ENCODE data around the gene BFAR. TPM values are rescaled to one million over a fixed set of nuclear protein-coding genes. Genes with fewer than 3 reads are reported as not detected.
A peak's percentile ranks its signal among the peaks of the same experiment; 100 is the strongest.

Gene BFAR
- total and polyA plus RNA-seq, 9 of the 15 experiments (the other 6 are each of a cell fraction or from before 2014, with no cell fraction given) = 45.0 to 82.6 (median 60.4) TPM

DNA sequence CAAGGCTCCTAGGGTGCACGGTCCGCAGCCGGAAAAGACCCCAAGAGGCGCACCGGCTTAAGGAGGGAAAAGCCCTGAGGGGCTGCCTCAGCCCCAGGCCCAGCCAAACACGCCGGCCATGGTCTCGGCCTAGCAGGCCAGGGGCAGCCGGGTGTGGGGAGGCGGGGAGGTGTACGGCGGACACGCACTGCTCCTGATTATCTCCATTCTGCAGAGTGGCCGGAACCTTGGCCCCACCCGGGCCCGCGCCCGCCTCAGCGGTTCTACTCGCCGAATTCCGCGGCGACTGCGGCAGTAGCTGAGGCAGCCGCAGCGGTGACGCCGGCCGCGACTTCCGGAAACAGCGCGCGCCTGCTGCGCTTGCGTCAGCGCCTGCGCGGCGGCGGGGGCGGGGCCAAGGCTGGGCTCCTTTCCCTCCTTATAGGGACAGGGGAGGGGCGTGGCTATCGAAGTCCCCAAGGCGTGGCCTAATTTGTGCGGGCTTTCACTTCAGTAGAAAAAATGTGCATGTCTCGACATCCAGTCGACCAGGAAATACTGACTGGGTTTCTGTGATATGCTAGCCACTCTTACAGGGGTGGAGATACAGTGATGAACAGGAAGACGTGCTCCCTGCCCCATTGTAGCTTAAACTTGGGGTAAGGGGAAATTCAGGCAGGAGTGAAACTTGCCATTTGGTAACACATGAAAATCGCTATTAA is 2.7 kb upstream of the BFAR start, which contains the start of gene PARN (continued):
- TF ChIP-seq, protein P1, sequence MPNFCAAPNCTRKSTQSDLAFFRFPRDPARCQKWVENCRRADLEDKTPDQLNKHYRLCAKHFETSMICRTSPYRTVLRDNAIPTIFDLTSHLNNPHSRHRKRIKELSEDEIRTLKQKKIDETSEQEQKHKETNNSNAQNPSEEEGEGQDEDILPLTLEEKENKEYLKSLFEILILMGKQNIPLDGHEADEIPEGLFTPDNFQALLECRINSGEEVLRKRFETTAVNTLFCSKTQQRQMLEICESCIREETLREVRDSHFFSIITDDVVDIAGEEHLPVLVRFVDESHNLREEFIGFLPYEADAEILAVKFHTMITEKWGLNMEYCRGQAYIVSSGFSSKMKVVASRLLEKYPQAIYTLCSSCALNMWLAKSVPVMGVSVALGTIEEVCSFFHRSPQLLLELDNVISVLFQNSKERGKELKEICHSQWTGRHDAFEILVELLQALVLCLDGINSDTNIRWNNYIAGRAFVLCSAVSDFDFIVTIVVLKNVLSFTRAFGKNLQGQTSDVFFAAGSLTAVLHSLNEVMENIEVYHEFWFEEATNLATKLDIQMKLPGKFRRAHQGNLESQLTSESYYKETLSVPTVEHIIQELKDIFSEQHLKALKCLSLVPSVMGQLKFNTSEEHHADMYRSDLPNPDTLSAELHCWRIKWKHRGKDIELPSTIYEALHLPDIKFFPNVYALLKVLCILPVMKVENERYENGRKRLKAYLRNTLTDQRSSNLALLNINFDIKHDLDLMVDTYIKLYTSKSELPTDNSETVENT (CRISPR knock-in tag; IDR thresholded peaks at IDR 0.05) = peak; percentile 73; the same call in 1 of the 2 replicates
- TF ChIP-seq NR1H2 (CRISPR knock-in tag; IDR thresholded peaks at IDR 0.05) (no peak), RBM22 (IDR thresholded peaks at IDR 0.05; ENCODE audit: low read depth, low read length, poor library complexity, severe bottlenecking) (no peak), GATA2 (CRISPR knock-in tag; IDR thresholded peaks at IDR 0.05) (no peak), ARHGAP35 (IDR thresholded peaks at IDR 0.05; ENCODE audit: partially characterized antibody) (no peak), ZNF217 (CRISPR knock-in tag; IDR thresholded peaks at IDR 0.05) (no peak), TBL1XR1 (IDR thresholded peaks at IDR 0.05; ENCODE audit: low read length in 2 of 2) (peak in 1 of 2 experiments; percentile 15; a peak in 1 of 4 replicates)
- TF ChIP-seq, protein P2, sequence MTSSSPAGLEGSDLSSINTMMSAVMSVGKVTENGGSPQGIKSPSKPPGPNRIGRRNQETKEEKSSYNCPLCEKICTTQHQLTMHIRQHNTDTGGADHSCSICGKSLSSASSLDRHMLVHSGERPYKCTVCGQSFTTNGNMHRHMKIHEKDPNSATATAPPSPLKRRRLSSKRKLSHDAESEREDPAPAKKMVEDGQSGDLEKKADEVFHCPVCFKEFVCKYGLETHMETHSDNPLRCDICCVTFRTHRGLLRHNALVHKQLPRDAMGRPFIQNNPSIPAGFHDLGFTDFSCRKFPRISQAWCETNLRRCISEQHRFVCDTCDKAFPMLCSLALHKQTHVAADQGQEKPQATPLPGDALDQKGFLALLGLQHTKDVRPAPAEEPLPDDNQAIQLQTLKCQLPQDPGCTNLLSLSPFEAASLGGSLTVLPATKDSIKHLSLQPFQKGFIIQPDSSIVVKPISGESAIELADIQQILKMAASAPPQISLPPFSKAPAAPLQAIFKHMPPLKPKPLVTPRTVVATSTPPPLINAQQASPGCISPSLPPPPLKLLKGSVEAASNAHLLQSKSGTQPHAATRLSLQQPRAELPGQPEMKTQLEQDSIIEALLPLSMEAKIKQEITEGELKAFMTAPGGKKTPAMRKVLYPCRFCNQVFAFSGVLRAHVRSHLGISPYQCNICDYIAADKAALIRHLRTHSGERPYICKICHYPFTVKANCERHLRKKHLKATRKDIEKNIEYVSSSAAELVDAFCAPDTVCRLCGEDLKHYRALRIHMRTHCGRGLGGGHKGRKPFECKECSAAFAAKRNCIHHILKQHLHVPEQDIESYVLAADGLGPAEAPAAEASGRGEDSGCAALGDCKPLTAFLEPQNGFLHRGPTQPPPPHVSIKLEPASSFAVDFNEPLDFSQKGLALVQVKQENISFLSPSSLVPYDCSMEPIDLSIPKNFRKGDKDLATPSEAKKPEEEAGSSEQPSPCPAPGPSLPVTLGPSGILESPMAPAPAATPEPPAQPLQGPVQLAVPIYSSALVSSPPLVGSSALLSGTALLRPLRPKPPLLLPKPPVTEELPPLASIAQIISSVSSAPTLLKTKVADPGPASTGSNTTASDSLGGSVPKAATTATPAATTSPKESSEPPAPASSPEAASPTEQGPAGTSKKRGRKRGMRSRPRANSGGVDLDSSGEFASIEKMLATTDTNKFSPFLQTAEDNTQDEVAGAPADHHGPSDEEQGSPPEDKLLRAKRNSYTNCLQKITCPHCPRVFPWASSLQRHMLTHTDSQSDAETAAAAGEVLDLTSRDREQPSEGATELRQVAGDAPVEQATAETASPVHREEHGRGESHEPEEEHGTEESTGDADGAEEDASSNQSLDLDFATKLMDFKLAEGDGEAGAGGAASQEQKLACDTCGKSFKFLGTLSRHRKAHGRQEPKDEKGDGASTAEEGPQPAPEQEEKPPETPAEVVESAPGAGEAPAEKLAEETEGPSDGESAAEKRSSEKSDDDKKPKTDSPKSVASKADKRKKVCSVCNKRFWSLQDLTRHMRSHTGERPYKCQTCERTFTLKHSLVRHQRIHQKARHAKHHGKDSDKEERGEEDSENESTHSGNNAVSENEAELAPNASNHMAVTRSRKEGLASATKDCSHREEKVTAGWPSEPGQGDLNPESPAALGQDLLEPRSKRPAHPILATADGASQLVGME (CRISPR knock-in tag; IDR thresholded peaks at IDR 0.05) = 0 out of 2 replicates have a peak, but pooled peaks have one; percentile 25
- TF ChIP-seq, protein P3, sequence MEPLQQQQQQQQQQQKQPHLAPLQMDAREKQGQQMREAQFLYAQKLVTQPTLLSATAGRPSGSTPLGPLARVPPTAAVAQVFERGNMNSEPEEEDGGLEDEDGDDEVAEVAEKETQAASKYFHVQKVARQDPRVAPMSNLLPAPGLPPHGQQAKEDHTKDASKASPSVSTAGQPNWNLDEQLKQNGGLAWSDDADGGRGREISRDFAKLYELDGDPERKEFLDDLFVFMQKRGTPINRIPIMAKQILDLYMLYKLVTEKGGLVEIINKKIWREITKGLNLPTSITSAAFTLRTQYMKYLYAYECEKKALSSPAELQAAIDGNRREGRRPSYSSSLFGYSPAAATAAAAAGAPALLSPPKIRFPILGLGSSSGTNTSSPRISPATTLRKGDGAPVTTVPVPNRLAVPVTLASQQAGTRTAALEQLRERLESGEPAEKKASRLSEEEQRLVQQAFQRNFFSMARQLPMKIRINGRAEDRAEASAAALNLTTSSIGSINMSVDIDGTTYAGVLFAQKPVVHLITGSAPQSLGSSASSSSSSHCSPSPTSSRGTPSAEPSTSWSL (CRISPR knock-in tag; IDR thresholded peaks at IDR 0.05; ENCODE audit: borderline replicate concordance) = no peak
- TF ChIP-seq, protein P4, sequence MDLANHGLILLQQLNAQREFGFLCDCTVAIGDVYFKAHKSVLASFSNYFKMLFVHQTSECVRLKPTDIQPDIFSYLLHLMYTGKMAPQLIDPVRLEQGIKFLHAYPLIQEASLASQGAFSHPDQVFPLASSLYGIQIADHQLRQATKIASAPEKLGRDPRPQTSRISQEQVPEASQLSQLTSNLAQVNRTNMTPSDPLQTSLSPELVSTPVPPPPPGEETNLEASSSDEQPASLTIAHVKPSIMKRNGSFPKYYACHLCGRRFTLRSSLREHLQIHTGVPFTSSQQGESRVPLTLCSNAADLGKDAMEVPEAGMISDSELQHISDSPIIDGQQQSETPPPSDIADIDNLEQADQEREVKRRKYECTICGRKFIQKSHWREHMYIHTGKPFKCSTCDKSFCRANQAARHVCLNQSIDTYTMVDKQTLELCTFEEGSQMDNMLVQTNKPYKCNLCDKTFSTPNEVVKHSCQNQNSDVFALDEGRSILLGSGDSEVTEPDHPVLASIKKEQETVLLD (IDR thresholded peaks at IDR 0.05) = no peak
- TF ChIP-seq, protein P5, sequence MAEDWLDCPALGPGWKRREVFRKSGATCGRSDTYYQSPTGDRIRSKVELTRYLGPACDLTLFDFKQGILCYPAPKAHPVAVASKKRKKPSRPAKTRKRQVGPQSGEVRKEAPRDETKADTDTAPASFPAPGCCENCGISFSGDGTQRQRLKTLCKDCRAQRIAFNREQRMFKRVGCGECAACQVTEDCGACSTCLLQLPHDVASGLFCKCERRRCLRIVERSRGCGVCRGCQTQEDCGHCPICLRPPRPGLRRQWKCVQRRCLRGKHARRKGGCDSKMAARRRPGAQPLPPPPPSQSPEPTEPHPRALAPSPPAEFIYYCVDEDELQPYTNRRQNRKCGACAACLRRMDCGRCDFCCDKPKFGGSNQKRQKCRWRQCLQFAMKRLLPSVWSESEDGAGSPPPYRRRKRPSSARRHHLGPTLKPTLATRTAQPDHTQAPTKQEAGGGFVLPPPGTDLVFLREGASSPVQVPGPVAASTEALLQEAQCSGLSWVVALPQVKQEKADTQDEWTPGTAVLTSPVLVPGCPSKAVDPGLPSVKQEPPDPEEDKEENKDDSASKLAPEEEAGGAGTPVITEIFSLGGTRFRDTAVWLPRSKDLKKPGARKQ (CRISPR knock-in tag; IDR thresholded peaks at IDR 0.05) = no peak
- TF ChIP-seq, protein P6, sequence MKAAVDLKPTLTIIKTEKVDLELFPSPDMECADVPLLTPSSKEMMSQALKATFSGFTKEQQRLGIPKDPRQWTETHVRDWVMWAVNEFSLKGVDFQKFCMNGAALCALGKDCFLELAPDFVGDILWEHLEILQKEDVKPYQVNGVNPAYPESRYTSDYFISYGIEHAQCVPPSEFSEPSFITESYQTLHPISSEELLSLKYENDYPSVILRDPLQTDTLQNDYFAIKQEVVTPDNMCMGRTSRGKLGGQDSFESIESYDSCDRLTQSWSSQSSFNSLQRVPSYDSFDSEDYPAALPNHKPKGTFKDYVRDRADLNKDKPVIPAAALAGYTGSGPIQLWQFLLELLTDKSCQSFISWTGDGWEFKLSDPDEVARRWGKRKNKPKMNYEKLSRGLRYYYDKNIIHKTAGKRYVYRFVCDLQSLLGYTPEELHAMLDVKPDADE (conservative IDR thresholded peaks at IDR 0.05; ENCODE audit: control insufficient read depth, low read depth, low read length) = peak; percentile 61

Measured in K562 (cell line).